Measurements from ENCODE around the gene CCDC178.

DNA sequence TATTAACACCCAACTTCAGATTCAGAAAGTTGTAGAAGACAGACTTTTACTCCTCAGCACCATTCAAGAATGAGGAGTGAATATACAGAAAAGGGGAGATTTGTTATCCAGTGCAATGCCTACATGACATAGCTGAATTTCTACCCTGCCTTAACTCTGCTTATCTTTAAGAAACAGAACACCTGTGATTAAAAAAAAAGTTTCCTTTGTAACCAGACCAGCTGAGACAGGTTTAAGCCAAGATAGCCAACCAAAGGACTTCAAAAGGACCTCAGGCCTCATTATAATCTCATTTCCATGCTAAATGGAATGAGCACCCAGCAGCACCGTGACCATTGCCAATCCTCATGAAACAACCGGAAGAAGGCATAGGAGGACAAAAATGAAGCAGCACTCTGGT lies 122.9 kb downstream of the CCDC178 start:
- TF ChIP-seq, protein P1, sequence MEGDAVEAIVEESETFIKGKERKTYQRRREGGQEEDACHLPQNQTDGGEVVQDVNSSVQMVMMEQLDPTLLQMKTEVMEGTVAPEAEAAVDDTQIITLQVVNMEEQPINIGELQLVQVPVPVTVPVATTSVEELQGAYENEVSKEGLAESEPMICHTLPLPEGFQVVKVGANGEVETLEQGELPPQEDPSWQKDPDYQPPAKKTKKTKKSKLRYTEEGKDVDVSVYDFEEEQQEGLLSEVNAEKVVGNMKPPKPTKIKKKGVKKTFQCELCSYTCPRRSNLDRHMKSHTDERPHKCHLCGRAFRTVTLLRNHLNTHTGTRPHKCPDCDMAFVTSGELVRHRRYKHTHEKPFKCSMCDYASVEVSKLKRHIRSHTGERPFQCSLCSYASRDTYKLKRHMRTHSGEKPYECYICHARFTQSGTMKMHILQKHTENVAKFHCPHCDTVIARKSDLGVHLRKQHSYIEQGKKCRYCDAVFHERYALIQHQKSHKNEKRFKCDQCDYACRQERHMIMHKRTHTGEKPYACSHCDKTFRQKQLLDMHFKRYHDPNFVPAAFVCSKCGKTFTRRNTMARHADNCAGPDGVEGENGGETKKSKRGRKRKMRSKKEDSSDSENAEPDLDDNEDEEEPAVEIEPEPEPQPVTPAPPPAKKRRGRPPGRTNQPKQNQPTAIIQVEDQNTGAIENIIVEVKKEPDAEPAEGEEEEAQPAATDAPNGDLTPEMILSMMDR (IDR thresholded peaks at IDR 0.05; ENCODE audit: poor library complexity, severe bottlenecking), result no peak
- no peak for TF ChIP-seq EZH2 (IDR thresholded peaks at IDR 0.05; ENCODE audit: borderline replicate concordance, insufficient read depth, low read length, poor library complexity, severe bottlenecking)
- no peak for TF ChIP-seq TAF1 (IDR thresholded peaks at IDR 0.05; ENCODE audit: low read depth)
- TF ChIP-seq EP300 (conservative IDR thresholded peaks at IDR 0.05; ENCODE audit: poor library complexity, severe bottlenecking), result no peak
- no peak for TF ChIP-seq SMC3 (conservative IDR thresholded peaks at IDR 0.05; ENCODE audit: poor library complexity)
- TF ChIP-seq RAD21 (conservative IDR thresholded peaks at IDR 0.05), result no peak
- TF ChIP-seq, protein P2, sequence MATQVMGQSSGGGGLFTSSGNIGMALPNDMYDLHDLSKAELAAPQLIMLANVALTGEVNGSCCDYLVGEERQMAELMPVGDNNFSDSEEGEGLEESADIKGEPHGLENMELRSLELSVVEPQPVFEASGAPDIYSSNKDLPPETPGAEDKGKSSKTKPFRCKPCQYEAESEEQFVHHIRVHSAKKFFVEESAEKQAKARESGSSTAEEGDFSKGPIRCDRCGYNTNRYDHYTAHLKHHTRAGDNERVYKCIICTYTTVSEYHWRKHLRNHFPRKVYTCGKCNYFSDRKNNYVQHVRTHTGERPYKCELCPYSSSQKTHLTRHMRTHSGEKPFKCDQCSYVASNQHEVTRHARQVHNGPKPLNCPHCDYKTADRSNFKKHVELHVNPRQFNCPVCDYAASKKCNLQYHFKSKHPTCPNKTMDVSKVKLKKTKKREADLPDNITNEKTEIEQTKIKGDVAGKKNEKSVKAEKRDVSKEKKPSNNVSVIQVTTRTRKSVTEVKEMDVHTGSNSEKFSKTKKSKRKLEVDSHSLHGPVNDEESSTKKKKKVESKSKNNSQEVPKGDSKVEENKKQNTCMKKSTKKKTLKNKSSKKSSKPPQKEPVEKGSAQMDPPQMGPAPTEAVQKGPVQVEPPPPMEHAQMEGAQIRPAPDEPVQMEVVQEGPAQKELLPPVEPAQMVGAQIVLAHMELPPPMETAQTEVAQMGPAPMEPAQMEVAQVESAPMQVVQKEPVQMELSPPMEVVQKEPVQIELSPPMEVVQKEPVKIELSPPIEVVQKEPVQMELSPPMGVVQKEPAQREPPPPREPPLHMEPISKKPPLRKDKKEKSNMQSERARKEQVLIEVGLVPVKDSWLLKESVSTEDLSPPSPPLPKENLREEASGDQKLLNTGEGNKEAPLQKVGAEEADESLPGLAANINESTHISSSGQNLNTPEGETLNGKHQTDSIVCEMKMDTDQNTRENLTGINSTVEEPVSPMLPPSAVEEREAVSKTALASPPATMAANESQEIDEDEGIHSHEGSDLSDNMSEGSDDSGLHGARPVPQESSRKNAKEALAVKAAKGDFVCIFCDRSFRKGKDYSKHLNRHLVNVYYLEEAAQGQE (IDR thresholded peaks at IDR 0.05; ENCODE audit: borderline replicate concordance), result no peak
- no peak for TF ChIP-seq MXI1 (conservative IDR thresholded peaks at IDR 0.05; ENCODE audit: poor library complexity, severe bottlenecking)
